HCT116 (cell line): ENCODE measurements around the gene STAG1.

ENCODE experiments used
- CEBPB ChIP-seq: IDR thresholded peaks from 2 replicates; pipeline ENCODE4 v1.6.1; 2012; ENCODE audit warnings: low read depth
- EGR1 ChIP-seq: IDR thresholded peaks from 2 replicates; pipeline ENCODE4 v1.6.1; 2012; ENCODE audit warnings: low read depth
- POLR2A ChIP-seq: IDR thresholded peaks from 2 replicates; pipeline ENCODE4 v1.7.0; 2011; ENCODE audit warnings: borderline replicate concordance; ENCODE audit not compliant: insufficient read depth, insufficient read length; ENCODE audit errors: extremely low read depth
- POLR2AphosphoS5 ChIP-seq: IDR thresholded peaks from 2 replicates; pipeline ENCODE4 v1.6.1; 2011; ENCODE audit warnings: mild to moderate bottlenecking, low read depth, low read length, moderate library complexity
- TF ChIP-seq, protein P1 (sequence below), 3 experiments: fragments of 200-600 bp in 1 of 3; sonication (generic) in 1 of 3; IDR thresholded peaks in 2 of 3; conservative IDR thresholded peaks in 1 of 3; 2 replicates each; pipeline ENCODE4 v1.5.1; 2012 to 2017; ENCODE audit warnings: low read depth in 2 of 3, low read length in 2 of 3, antibody characterized with exemption in 1 of 3, borderline replicate concordance in 1 of 3, control low read depth in 1 of 3, mild to moderate bottlenecking in 1 of 3, mixed read lengths in 1 of 3, mixed run types in 1 of 3, moderate library complexity in 1 of 3; ENCODE audit not compliant: insufficient read depth in 1 of 3
- TF ChIP-seq, protein P2 (sequence below): IDR thresholded peaks from 2 replicates; pipeline ENCODE4 v1.6.1; 2011; ENCODE audit warnings: mild to moderate bottlenecking, low read length, moderate library complexity; ENCODE audit not compliant: insufficient replicate concordance; ENCODE audit errors: extremely low read depth

- TF ChIP-seq, protein P1, sequence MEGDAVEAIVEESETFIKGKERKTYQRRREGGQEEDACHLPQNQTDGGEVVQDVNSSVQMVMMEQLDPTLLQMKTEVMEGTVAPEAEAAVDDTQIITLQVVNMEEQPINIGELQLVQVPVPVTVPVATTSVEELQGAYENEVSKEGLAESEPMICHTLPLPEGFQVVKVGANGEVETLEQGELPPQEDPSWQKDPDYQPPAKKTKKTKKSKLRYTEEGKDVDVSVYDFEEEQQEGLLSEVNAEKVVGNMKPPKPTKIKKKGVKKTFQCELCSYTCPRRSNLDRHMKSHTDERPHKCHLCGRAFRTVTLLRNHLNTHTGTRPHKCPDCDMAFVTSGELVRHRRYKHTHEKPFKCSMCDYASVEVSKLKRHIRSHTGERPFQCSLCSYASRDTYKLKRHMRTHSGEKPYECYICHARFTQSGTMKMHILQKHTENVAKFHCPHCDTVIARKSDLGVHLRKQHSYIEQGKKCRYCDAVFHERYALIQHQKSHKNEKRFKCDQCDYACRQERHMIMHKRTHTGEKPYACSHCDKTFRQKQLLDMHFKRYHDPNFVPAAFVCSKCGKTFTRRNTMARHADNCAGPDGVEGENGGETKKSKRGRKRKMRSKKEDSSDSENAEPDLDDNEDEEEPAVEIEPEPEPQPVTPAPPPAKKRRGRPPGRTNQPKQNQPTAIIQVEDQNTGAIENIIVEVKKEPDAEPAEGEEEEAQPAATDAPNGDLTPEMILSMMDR (IDR thresholded peaks at IDR 0.05 in 2 of 3, conservative IDR thresholded peaks at IDR 0.05 in 1 of 3; ENCODE audit: borderline replicate concordance in 1 of 3, insufficient read depth in 1 of 3, low read depth in 2 of 3, low read length in 2 of 3), result no peak
- TF ChIP-seq POLR2AphosphoS5 (no peak), POLR2A (no peak), CEBPB (no peak), EGR1 (no peak)
- TF ChIP-seq, protein P2, sequence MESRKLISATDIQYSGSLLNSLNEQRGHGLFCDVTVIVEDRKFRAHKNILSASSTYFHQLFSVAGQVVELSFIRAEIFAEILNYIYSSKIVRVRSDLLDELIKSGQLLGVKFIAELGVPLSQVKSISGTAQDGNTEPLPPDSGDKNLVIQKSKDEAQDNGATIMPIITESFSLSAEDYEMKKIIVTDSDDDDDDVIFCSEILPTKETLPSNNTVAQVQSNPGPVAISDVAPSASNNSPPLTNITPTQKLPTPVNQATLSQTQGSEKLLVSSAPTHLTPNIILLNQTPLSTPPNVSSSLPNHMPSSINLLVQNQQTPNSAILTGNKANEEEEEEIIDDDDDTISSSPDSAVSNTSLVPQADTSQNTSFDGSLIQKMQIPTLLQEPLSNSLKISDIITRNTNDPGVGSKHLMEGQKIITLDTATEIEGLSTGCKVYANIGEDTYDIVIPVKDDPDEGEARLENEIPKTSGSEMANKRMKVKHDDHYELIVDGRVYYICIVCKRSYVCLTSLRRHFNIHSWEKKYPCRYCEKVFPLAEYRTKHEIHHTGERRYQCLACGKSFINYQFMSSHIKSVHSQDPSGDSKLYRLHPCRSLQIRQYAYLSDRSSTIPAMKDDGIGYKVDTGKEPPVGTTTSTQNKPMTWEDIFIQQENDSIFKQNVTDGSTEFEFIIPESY, result no peak
These were observed 405.7 kb downstream of the STAG1 start for GRCh38 chr3:136346486-136346885.
